Bronchial epithelial cell (primary cell): ENCODE data around the gene FTH1. TPM values are rescaled to one million over a fixed set of nuclear protein-coding genes. Genes with fewer than 3 reads are reported as not detected.
"Not testable (repeated sequence)": the region's sequence is repeated elsewhere in the genome, so short reads cannot be mapped to it uniquely, and the experiment has no call there.

Experiments
- DNase-seq: peaks from one replicate; pipeline ENCODE4 v3.0.0-alpha.2; 2010; ENCODE audit warnings: low read depth
- FAIRE-seq: peaks from 2 replicates; lab custom pipeline; 2011; peaks lifted over from hg19 to GRCh38; lab: Jason Lieb, UNC
- H3K27me3 ChIP-seq: 2 replicates; pipeline ENCODE4 v1.5.1; 2011; ENCODE audit warnings: low read length; ENCODE audit not compliant: control insufficient read depth, insufficient read depth
- H3K36me3 ChIP-seq: 2 replicates; pipeline ENCODE4 v1.5.1; 2011; ENCODE audit warnings: low read length; ENCODE audit not compliant: control insufficient read depth, insufficient read depth
- H3K4me3 ChIP-seq: 2 replicates; pipeline ENCODE4 v1.5.1; 2011; ENCODE audit warnings: mild to moderate bottlenecking, low read depth, low read length, control low read depth
- CTCF ChIP-seq: IDR thresholded peaks from 2 replicates; pipeline ENCODE4 v1.5.1; 2011; ENCODE audit warnings: mild to moderate bottlenecking, moderate library complexity, low read length, control low read depth, inconsistent platforms; ENCODE audit not compliant: insufficient read depth, severe bottlenecking
- total RNA-seq: library from RNA; depleted of rRNA; stranded (reverse); fragments of >200 nt; gene quantifications from 2 replicates; pipeline ENCODE4 v1.2.1, GENCODE V29; 2014

Gene FTH1
- total RNA-seq, 1 donor from 2014 or later: 1,591 TPM

- no peak for DNase-seq
- TF ChIP-seq CTCF: no peak
- H3K27me3 ChIP-seq: peaks cover 3% of the 10 kb centered on the region
- FAIRE-seq: no peak
- no peak overlapping the region for H3K4me3 ChIP-seq
- no peaks in the 10 kb centered on the region for H3K36me3 ChIP-seq
These were observed 44.4 kb upstream of the FTH1 start for GRCh38 chr11:62011881-62012280.

- H3K4me3 ChIP-seq: no peak overlapping the region
- DNase-seq (no peak), FAIRE-seq (no peak)
- TF ChIP-seq CTCF: no peak
- H3K27me3 ChIP-seq: peaks cover 3% of the 10 kb centered on the region
- no peaks in the 10 kb centered on the region for H3K36me3 ChIP-seq
These were observed 43.6 kb upstream of the FTH1 start for GRCh38 chr11:62010935-62011528.

- no peak for DNase-seq
- Histone ChIP-seq H3K4me3 (no peak overlapping the region), H3K27me3 (peaks cover 3% of the 10 kb centered on the region), H3K36me3 (no peaks in the 10 kb centered on the region)
- TF ChIP-seq CTCF: no peak
- FAIRE-seq: no peak
These were observed 40.8 kb upstream of the FTH1 start for GRCh38 chr11:62008193-62008592.

GRCh38 chr11:62004473-62004872, 37.0 kb upstream of the FTH1 start:
- H3K4me3 ChIP-seq: no peak overlapping the region
- TF ChIP-seq CTCF: no peak
- no peak for DNase-seq
- no peak for FAIRE-seq
- no peaks in the 10 kb centered on the region for H3K36me3 ChIP-seq
- no peaks in the 10 kb centered on the region for H3K27me3 ChIP-seq

- H3K4me3 ChIP-seq, H3K36me3 ChIP-seq, DNase-seq, H3K27me3 ChIP-seq, FAIRE-seq: not testable (repeated sequence)
These were observed 34.8 kb upstream of the FTH1 start for GRCh38 chr11:62002283-62002682.

- H3K36me3 ChIP-seq: no peaks in the 10 kb centered on the region
- no peak overlapping the region for H3K4me3 ChIP-seq
- no peak for FAIRE-seq
- H3K27me3 ChIP-seq: no peaks in the 10 kb centered on the region
- DNase-seq: no peak
- TF ChIP-seq CTCF: no peak
These were observed 34.2 kb upstream of the FTH1 start for GRCh38 chr11:62001450-62002191.
